Gastrocnemius medialis (tissue), 4 donors: ENCODE results near the gene AWAT1. TPM values are rescaled to one million over a fixed set of nuclear protein-coding genes. Genes with fewer than 3 reads are reported as not detected.
"Not testable (repeated sequence)": the region's sequence is repeated elsewhere in the genome, so short reads cannot be mapped to it uniquely, and the experiment has no call there.

Experiments used
- ATAC-seq, 2 donors: fragments of 150-250 bp; one replicate each; pipeline ENCODE4 v1.9.1; 2016
- DNase-seq, 2 donors: peaks; one replicate each; pipeline ENCODE4 v3.0.0-alpha.2; 2019
- H3K27ac ChIP-seq, 4 donors: fragments of 200-600 bp; sonication (generic); 1 replicate in 1 of 4; 2 replicates in 3 of 4; pipeline ENCODE4 v1.5.1; 2016 to 2018; ENCODE audit warnings: mild to moderate bottlenecking in 2 of 4, moderate library complexity in 1 of 4
- H3K27me3 ChIP-seq, 3 donors: fragments of 200-600 bp; sonication (generic) in 2 of 3; 1 replicate in 1 of 3; 2 replicates in 2 of 3; pipeline versions ENCODE4 v1.5.1 to v1.6.0; 2016 to 2019; ENCODE audit warnings: mild to moderate bottlenecking in 1 of 3, moderate library complexity in 1 of 3
- H3K36me3 ChIP-seq, 2 donors: fragments of 200-600 bp; sonication (generic) in 1 of 2; one replicate each; pipeline ENCODE4 v1.5.1; 2017 to 2018
- H3K4me1 ChIP-seq, 2 donors: fragments of 200-600 bp; sonication (generic) in 1 of 2; one replicate each; pipeline ENCODE4 v1.5.1; 2016 to 2017; ENCODE audit warnings: mild to moderate bottlenecking in 2 of 2
- H3K4me3 ChIP-seq, 4 donors: fragments of 200-600 bp; sonication (generic) in 3 of 4; 1 replicate in 1 of 4; 2 replicates in 3 of 4; pipeline ENCODE4 v1.5.1; 2016 to 2019; ENCODE audit warnings: mild to moderate bottlenecking in 2 of 4
- H3K9me3 ChIP-seq, 3 donors: fragments of 200-600 bp; sonication (generic) in 2 of 3; 1 replicate in 1 of 3; 2 replicates in 2 of 3; pipeline ENCODE4 v1.5.1; 2016 to 2019
- POLR2A ChIP-seq, 2 donors: fragments of 450-650 bp; IDR thresholded peaks; one replicate each; pipeline ENCODE4 v1.6.1; 2017; ENCODE audit warnings: antibody characterized with exemption in 2 of 2, mild to moderate bottlenecking in 2 of 2, moderate library complexity in 2 of 2
- in situ Hi-C, 4 donors: fragments of 200-750 bp; cut with MboI; loops; one replicate each; pipeline versions ENCODE4 v1.15.0 to v1.8.0; 2017; ENCODE audit warnings: low sequenced_read_pairs in 4 of 4
- intact Hi-C: fragments of 100-400 bp; cut with DNase I; formaldehyde crosslinking; loops from one replicate; pipeline ENCODE4 v1.15.1; 2023; ENCODE audit warnings: low total_unique reads
- total RNA-seq, 4 donors: library from RNA; depleted of rRNA; stranded (reverse); fragments of >200 nt; gene quantifications; one replicate each; pipeline versions ENCODE4 v1.1.0 to v1.2.3, GENCODE V29; 2016
- TF ChIP-seq, protein P1 (sequence below), 5 experiments: fragments of 450-650 bp in 3 of 5; fragments of 200-600 bp in 2 of 5; sonication (generic) in 2 of 5; IDR thresholded peaks in 4 of 5; conservative IDR thresholded peaks in 1 of 5; 1 replicate in 4 of 5; 2 replicates in 1 of 5; pipeline ENCODE4 v1.5.1; 2016 to 2019; ENCODE audit warnings: antibody characterized with exemption in 5 of 5, mild to moderate bottlenecking in 3 of 5, moderate library complexity in 3 of 5

AWAT1 gene
- total RNA-seq, 4 donors from 2014 or later: not detected

- Histone ChIP-seq H3K36me3 (no peaks in the 10 kb centered on the region), H3K4me3 (no peak overlapping the region), H3K27ac (no peak overlapping the region), H3K9me3 (no peaks in the 10 kb centered on the region), H3K4me1 (no peaks in the 10 kb centered on the region), H3K27me3 (no peaks in the 10 kb centered on the region)
- TF ChIP-seq, protein P1, sequence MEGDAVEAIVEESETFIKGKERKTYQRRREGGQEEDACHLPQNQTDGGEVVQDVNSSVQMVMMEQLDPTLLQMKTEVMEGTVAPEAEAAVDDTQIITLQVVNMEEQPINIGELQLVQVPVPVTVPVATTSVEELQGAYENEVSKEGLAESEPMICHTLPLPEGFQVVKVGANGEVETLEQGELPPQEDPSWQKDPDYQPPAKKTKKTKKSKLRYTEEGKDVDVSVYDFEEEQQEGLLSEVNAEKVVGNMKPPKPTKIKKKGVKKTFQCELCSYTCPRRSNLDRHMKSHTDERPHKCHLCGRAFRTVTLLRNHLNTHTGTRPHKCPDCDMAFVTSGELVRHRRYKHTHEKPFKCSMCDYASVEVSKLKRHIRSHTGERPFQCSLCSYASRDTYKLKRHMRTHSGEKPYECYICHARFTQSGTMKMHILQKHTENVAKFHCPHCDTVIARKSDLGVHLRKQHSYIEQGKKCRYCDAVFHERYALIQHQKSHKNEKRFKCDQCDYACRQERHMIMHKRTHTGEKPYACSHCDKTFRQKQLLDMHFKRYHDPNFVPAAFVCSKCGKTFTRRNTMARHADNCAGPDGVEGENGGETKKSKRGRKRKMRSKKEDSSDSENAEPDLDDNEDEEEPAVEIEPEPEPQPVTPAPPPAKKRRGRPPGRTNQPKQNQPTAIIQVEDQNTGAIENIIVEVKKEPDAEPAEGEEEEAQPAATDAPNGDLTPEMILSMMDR (IDR thresholded peaks at IDR 0.05 in 4 of 5, conservative IDR thresholded peaks at IDR 0.05 in 1 of 5): no peak
- no peak for TF ChIP-seq POLR2A (IDR thresholded peaks at IDR 0.05)
- in situ Hi-C loops (no loop called here), intact Hi-C loops (no loop called here)
- no peak for ATAC-seq
- no peak for DNase-seq
Measured at GRCh38 chrX:70208479-70208878, 26.0 kb upstream of the AWAT1 start.

DNA sequence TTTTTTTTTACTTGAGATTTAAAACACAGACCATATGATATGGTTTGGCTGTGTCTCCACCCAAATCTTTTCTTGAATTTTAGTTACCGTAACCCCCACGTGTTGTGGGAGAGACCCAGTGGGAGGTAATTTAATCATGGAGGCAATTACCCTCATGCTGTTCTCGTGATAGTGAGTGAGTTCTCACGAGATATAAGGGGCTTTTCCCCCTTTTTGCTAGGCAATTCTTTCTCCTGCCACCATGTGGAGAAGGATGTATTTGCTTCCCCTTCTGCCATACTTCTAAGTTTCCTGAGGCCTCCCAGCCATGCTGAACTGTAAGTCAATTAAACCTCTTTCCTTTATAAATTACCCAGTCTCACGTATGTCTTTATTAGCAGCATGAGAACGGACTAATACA lies 24.9 kb upstream of the AWAT1 start:
- not testable (repeated sequence) for H3K27me3 ChIP-seq

GRCh38 chrX:70219938-70220764 lies 14.3 kb upstream of the AWAT1 start:
- TF ChIP-seq, protein P1 (IDR thresholded peaks at IDR 0.05 in 4 of 5, conservative IDR thresholded peaks at IDR 0.05 in 1 of 5): no peak
- TF ChIP-seq POLR2A (IDR thresholded peaks at IDR 0.05): no peak
- H3K4me3 ChIP-seq: no peak overlapping the region
- H3K27me3 ChIP-seq: no peaks in the 10 kb centered on the region
- no peaks in the 10 kb centered on the region for H3K4me1 ChIP-seq
- H3K9me3 ChIP-seq: no peaks in the 10 kb centered on the region
- intact Hi-C loops (no loop called here), in situ Hi-C loops (no loop called here)
- no peak overlapping the region for H3K27ac ChIP-seq
- peak in 1 of 2 donors; percentile 38 for DNase-seq
- no peak for ATAC-seq
- no peaks in the 10 kb centered on the region for H3K36me3 ChIP-seq

More for the DNA sequence above, 24.9 kb upstream of the AWAT1 start:
- in situ Hi-C loops, H3K27ac ChIP-seq, H3K4me1 ChIP-seq, ATAC-seq, H3K4me3 ChIP-seq, H3K36me3 ChIP-seq, intact Hi-C loops, DNase-seq, H3K9me3 ChIP-seq: not testable (repeated sequence)

DNA sequence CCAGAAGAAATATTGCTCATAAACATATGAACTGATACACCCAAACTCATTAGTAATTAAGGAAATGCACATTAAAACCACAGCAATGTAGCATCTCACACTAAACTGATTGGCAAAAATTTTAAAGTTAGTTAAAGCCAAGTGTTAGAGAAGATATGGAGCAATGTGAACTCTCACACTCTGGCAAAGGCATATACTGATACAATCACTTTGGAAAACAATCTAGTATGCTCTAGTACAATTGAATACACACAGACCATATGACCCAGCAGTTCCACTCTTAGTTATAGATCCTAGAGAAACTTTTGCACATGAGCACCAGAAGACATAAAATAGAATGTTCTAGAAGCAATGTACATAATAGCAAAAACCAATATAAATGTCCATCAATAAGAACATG lies 8.4 kb upstream of the AWAT1 start:
- intact Hi-C loops (no loop called here), in situ Hi-C loops (no loop called here)
- DNase-seq: no peak

GRCh38 chrX:70226687-70227086 lies 7.8 kb upstream of the AWAT1 start:
- intact Hi-C loops (no loop called here), in situ Hi-C loops (no loop called here)
- ATAC-seq (no peak), DNase-seq (no peak)
- Histone ChIP-seq H3K27ac (no peak overlapping the region), H3K36me3 (no peaks in the 10 kb centered on the region), H3K4me1 (no peaks in the 10 kb centered on the region), H3K9me3 (no peaks in the 10 kb centered on the region), H3K27me3 (no peaks in the 10 kb centered on the region), H3K4me3 (no peak overlapping the region)
- no peak for TF ChIP-seq POLR2A (IDR thresholded peaks at IDR 0.05)
- TF ChIP-seq, protein P1 (IDR thresholded peaks at IDR 0.05 in 4 of 5, conservative IDR thresholded peaks at IDR 0.05 in 1 of 5): no peak

More for the DNA sequence above, 8.4 kb upstream of the AWAT1 start:
- TF ChIP-seq, protein P1 (IDR thresholded peaks at IDR 0.05 in 4 of 5, conservative IDR thresholded peaks at IDR 0.05 in 1 of 5): no peak
- no peak for TF ChIP-seq POLR2A (IDR thresholded peaks at IDR 0.05)
- no peaks in the 10 kb centered on the region for H3K27me3 ChIP-seq
- H3K9me3 ChIP-seq: no peaks in the 10 kb centered on the region
- no peak overlapping the region for H3K4me3 ChIP-seq
- no peaks in the 10 kb centered on the region for H3K4me1 ChIP-seq
- ATAC-seq: no peak
- no peak overlapping the region for H3K27ac ChIP-seq
- H3K36me3 ChIP-seq: no peaks in the 10 kb centered on the region
